HG03159 (cell line): ENCODE measurements around the gene MICA.
A peak's percentile ranks its signal among the peaks of the same experiment; 100 is the strongest.
"Not testable (repeated sequence)": the region's sequence is repeated elsewhere in the genome, so short reads cannot be mapped to it uniquely, and the experiment has no call there.

Experiments used
- ATAC-seq: cut with Tn5 transposase; IDR thresholded peaks from one replicate; pipeline ENCODE4 v1.9.1; 2021; ENCODE audit warnings: mild to moderate bottlenecking, moderate library complexity; ENCODE audit not compliant: unreplicated experiment

The MICA gene

DNA sequence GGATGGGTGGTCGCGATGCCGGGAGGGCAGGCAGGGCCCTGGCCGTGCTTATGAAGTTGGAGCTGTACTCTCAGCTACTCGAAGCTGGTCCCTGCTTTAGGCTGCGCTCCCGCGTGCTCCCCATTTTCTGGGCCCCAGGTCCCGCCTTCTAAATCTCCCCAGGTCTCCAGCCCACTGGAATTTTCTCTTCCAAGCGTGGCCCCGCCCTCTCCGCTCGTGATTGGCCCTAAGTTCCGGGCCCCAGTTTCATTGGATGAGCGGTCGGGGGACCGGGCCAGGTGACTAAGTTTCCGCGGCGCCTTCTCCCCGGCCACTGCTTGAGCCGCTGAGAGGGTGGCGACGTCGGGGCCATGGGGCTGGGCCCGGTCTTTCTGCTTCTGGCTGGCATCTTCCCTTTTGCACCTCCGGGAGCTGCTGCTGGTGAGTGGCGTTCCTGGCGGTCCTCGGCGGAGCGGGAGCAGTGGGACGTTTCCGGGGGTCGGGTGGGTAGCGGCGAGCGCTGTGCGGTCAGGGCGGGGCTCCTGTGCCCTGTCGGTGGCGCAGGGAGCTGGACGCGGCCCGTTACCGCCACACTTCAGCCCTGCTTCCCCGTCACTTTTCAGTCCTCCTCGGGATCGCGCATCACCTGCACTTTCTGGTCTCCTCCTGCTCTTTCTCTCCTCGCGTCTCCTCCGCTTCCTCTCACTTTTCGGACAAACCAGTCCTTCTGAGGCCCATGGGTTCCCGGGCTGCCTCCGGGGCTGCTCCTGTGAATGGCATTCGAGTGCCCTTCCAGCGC, at the start of gene MICA:
TSS of gene MICA (plus strand) at position 313 of the 778 bp plus-strand sequence. CDS start at position 351, 38 bp downstream.
- peak; percentile 57 for ATAC-seq

DNA sequence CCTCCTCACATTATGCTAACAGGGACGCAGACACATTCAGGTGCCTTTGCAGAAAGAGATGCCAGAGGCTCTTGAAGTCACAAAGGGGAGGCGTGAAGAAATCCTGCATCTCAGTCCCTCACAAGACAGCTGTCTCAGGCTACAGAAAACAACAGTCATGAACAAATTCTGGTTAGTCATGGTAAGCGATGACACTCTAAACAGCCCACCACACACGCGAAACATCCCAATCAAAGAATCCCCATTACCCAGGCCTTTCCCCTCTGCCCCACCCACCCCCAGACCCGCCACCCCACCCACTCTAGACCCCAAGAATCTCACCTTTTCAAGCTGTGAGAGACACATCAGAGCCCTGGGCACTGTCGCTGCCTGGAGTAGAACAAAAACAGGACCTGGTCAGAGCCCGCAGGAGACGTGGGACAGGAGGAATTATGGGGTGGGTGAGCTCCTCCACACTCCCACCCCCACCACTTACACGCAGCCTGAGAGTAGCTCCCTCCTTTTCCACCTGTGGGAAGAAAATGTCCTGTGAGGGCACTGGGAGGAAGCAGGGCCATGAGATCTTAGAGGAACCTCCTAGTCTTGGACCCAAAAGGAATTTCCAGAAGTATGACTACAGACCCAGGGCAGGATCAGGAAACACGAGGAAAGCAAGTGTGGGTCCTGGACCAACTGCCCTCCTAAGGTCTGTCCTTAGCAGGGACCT, 49.1 kb upstream of the MICA start:
- ATAC-seq, result no peak

DNA sequence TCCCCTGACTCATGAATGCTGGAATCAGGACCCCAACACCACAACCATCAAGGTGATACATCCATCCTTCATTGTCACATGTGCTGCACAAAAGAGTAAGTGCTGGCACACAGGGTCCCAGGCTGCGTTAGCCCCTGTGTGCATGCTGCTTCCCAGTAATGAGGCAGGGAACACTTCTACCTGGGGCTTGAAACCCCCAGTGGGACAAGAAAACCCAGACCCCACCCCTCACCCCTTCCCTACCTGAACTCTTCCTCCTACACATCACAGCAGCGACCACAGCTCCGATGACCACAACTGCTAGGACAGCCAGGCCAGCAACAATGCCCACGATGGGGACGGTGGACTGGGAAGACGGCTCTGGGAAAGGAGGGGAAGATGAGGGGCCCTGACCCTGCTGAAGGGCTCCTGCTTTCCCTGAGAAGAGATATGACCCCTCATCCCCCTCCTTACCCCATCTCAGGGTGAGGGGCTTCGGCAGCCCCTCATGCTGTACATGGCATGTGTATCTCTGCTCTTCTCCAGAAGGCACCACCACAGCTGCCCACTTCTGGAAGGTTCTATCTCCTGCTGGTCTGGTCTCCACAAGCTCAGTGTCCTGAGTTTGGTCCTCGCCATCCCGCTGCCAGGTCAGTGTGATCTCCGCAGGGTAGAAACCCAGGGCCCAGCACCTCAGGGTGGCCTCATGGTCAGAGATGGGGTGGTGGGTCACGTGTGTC, 48.4 kb upstream of the MICA start:
- ATAC-seq, result no peak

DNA sequence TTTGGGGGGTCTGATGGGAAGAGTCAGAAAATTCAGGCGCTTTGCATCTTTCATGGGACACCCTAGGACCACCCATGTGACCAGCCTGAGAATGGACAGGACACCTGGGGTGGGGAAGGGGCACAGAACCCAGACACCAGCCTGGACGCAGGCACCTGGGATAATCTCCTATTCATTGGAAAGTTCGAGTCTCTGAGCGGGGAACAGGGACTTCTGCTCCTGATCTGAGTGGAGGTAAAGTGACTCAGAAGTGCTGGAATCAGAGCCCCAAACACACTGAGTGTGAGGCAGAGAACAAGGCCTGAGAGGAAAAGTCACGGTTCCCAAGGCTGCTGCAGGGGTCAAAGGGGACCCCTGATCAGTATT, 47.8 kb upstream of the MICA start:
- ATAC-seq, result no peak

DNA sequence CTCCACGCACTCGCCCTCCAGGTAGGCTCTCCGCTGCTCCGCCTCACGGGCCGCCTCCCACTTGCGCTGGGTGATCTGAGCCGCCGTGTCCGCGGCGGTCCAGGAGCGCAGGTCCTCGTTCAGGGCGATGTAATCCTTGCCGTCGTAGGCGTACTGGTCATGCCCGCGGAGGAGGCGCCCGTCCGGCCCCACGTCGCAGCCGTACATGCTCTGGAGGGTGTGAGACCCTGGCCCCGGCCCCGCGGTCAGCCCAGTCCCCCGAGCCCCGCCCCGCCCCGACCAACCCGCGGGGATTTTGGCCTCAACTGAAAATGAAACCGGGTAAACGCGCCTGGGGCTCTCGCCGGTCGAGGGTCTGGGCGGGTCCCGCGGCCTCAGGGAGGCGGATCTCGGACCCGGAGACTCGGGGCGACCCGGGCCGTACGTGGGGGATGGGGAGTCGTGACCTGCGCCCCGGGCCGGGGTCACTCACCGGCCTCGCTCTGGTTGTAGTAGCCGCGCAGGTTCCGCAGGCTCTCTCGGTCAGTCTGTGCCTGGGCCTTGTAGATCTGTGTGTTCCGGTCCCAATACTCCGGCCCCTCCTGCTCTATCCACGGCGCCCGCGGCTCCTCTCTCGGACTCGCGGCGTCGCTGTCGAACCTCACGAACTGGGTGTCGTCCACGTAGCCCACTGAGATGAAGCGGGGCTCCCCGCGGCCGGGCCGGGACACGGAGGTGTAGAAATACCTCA, 47.0 kb upstream of the MICA start:
- ATAC-seq, result no peak

DNA sequence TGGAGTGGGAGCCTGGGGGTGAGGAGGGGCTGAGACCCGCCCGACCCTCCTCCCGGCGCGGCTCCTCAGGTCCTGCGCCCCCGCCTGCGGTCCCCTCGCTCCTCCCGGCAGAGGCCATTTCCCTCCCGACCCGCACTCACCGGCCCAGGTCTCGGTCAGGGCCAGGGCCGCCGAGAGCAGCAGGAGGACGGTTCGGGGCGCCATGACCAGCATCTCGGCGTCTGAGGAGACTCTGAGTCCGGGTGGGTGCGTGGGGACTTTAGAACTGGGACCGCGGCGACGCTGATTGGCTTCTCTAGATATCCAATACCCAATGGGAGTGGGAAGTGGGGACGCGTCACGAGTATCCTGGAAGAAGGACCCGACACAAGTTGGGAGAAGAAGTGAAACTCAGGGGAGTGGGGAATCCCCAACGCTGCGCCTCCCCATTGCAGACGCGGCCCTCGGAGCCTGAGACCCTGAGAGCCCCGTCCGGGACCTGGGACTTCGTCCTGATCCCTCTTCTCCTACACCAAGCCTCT, 46.4 kb upstream of the MICA start, which contains the start of gene HLA-B:
TSS of gene HLA-B (minus strand) at position 234 of the 521 bp plus-strand sequence. CDS start at position 213, 21 bp downstream.
- peak; percentile 61 for ATAC-seq

DNA sequence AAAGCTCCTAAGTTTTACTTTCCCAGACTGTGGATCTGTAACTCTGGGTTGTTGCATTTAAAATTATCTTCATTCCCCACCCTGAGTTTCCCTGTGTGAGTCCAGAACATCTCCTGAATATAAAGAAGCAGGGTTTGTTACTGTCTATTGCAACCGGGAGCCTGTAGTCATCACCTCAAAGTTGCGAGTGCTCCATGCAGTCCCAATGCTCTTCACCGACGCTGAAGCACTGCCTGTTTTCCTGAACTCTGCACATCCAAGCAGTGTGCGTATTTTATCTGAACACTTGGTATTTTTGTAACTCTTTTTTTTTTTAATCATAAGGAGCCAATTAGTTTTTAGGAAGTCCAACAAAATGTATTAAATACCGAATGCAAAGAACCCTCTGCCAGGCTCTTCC, 45.5 kb upstream of the MICA start:
- no peak for ATAC-seq

DNA sequence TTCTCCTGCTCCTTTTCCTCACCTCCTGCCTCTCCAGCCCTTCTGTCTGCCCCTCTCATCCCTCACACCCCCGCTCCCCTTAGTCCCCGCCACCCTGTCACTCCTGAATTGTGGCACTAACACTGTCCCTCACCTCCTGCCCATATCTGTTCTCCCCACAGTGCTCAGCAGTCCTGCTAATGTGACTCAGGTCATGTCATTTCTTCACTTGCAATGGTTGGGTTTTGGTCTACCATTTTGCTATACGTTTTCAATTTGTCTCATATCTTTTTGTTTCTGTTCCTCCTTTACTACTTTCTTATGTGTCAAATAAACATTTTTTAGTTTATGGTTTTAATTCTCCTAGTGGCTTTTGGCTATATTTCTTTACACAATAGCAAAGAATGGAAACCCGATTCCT, 45.1 kb upstream of the MICA start:
- no peak for ATAC-seq

DNA sequence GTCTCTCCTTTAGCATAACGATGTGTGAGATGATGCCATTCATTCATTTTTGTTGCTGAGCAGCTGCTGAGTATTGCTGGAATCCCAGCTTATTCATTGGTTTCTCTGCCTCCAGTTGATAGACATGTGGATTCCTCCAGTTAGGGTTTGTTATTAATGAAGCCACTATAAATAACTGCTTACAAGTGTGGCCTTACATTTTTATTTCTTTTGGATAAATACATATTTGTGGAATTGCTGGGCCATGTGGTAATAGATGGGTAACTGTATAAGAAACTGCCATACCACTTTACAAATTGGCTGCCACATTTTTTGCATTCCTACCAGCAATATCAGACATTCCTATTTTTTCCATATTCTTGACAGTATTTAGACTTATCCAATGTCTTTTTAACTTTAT, 43.8 kb upstream of the MICA start:
- ATAC-seq, result no peak

DNA sequence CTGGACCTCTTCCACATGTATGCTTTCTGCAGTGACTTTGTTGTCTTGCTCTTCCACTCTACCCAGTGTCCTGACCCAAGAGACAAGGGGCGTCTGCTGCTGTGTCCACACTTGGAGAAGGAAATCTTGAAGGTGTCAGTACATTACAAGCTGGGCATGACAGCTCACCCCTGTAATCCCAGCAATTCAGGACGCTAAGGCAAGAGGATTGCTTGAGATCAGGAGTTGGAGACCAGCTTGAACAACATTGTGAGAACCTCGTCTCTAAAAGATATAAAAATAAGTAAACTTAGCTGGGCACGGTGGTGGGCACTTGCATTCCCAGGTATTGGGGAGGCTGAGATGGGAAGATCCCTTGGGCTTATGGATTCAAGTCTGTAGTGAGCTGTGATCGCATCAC, 40.6 kb upstream of the MICA start:
- no peak for ATAC-seq

DNA sequence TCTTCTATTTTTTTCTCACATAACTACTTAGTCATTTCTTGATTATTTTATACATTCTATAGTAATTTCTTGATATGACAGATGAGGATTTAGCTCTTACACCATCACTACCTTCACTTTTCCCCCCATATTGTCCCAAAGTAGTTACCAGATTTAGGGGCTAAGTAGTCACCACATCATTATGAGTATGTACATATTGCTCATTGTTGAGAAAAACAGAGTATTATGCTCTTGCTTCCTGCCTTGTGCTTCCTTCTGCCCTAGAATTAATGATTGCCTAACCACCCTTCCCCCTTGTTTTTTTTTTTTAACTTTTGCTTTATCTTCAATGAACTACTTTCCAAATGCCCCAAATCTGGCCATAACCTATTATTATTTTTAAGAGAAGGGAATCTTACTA, 39.6 kb upstream of the MICA start:
- ATAC-seq, result no peak

DNA sequence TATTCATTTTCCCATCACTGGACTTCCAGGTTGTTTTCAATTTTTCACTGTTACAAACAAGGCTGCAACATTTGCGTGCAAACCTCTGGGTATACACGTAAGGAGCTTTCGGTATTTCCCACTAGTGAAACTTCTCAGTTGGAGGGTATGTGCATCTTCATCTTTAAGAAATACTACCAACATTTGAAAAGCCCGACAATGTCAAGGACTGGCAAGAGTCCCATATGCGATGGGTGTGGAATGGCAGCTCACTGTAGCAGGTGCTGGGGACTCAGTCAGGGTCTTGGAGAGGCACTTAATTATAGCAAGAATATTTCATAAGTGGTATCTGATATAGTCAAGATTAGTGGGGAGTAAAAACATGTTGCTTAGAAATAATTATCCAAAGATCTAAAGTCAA, 37.5 kb upstream of the MICA start:
- ATAC-seq, result no peak

DNA sequence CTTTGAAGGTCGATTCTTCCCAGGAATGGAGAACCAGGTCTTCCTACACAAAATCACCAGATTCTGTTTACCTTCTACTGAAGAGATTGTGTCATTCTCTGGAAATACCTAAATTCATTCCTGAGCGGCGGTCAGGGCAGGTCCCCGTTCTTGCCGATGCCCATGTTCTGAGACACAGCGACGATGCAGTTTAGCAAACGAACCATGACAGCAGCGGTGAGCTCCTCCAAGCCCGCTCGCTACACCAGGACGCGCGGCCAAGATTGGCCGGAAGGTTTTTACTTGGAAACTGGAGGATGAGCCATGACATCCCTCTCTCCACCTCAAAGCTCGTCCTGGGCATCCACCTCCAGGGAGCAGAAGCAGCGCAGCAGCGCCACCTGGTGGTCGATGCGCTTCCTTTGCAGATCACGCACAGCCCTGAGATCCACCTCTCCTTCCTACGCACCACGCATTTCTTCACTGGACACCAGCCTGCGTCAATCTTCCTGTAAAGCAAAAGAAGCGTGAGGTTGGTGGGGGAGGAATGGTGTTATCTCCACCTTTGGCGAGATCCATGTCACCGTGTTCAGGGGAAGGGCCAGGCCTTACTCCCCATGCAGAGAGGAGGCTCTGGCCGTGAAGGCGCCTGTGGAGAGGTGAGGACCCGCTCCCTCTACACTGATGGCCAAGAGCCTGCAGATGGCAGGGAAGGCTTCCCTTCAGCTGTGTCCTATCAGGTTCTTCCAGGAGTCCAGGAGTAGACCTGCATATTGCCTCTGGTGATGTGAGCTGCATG, 36.5 kb upstream of the MICA start:
- peak; percentile 65 for ATAC-seq

DNA sequence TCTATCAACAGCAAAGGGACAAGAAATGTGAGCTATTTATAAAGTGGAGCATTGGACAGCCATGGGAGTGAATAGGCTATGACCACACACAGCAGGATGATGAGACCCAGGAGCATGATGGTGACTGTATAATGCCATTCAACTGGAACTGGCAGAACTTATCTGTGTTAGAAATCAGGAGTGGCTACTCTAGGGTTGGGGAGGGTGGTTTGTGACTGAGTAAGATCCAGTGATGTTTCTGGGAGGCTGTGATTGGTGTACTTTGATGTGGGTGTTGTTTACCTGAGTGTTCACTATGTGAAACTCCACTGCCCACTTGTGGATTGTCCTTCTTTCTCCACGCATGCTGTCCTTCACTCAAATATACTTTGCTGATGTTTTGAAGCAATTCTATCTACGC, 34.9 kb upstream of the MICA start:
- ATAC-seq, result no peak

DNA sequence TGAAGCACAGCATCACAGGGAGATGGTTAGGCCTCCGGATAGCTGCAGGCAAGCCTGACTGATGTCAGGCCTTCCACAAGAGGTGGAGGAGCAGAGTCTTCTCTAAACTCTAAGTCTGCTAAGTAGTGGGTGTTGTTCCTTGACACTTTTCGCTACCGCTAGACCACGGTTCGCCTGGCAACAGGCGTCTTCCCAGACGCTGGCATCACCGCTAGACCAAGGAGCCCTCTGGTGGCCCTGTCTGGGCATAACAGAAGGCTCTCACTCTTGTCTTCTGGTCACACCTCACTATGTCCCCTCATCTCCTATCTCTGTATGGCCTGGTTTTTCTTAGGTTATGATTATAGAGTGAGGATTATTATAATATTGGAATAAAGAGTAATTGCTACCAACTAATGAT, 29.3 kb upstream of the MICA start:
- not testable (repeated sequence) for ATAC-seq

DNA sequence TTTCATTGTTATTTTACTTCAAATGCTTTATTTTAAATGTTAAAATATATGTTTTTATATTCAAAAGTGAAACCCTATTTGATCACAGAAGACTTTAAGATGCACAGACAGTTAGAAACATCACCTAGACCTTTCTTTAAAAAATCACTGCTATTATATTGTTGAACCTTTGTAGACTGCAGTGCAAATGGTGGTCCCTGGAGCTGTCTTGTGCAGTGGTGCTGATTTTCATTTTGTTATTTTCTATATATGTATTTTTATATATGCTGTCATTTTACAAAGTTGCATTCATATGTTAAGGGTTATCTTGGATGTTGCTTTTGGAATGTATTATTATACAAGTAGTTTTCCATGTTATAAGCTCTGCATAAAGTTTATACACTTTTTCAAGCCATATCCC, 27.7 kb upstream of the MICA start:
- no peak for ATAC-seq

DNA sequence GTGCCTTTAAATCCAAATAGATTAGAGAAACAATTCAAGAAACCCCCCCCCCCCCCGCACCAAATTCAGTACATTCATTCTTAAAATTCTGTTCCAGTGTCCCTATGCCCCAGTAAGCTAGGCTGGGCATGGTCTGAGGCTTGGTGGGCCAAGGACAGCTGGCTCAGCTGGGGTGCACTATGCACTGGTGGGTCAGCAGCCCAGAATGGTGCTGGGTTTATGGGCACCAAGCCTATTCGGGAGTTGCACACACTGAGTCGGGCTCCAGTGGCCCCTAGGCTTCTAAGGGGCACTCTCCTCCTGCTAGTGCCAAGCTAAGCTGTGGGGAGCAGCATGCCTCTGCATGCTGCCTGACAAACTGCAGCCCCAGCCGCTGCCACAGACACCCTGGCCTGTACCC, 26.4 kb upstream of the MICA start:
- no peak for ATAC-seq

DNA sequence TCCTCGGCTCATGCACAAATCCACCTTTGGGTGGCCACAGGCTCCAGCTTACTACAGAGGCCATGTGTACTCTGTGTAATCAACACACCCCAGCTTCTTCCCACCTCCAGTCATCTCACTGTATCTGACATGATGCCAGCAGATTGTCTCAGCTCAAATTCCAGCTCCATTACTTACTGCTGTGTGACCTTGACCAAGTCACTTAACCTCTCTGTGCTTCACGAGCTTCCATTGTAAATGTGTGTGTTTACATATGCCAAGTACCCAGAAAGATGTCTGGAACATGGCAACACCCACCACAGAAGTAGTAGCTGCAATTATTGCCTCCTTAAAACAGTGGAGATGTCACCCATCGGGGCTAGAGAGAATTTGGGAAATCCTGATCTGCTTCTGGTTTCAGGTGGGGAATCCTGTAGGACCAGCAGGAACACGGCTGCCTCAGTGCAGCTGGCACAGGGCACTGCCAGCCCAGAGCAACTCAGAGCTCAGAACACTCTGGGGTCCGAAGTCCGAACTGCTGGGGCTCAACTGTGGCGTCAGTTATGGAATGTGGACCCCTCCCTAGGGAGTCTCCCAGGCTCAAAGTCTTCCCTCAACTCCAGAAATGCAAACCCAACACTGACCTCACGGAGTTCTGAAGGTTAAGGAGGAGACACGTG, 25.2 kb upstream of the MICA start:
- ATAC-seq, result no peak

DNA sequence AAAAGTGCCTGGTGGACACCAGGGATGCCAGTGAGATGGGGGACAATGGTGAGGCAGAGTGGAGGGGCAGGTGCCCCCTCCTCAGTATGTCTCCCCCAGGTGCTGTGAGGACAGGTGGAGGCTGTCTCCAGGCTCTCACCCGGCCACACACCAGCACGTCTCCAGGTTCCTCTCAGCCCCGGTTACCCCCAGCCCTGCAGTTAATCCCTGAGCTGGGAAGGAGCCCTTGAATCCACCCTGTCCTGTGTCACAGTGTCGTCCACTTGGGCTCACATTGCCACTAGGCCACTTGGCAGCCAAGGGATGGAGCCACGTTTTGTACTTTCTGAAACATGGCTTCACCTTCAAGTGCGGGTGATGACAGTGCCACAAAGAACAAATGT, 24.7 kb upstream of the MICA start:
- no peak for ATAC-seq

DNA sequence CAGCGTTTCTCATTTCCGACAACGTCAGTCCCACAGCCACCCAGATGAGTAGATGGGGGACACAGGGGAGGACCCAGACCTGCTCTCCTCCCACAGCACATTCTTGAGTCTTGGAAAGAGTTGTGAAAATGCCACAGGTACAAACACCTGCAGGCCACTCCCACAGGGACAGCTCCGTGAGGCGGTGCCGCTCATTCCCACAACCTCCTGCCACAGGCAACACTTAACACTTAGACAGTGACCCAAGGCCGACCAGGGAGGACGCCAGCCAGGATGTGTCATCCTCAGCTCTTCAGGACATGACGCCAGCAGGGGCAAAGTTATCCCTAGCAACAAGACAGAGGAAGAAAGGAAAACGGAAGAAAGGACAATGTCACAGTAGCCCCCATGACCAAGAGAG, 23.5 kb upstream of the MICA start:
- no peak for ATAC-seq
